CD4-positive, alpha-beta memory T cell (primary cell): Measurements from ENCODE around the gene KIAA0319L. TPM values are rescaled to one million over a fixed set of nuclear protein-coding genes. Genes with fewer than 3 reads are reported as not detected.

Source experiments
- CTCF ChIA-PET: fragments of 350-600 bp; sonication (Branson Sonifier 250); formaldehyde crosslinking; loops from one replicate; lab custom pipeline; 2021; ENCODE audit warnings: inconsistent platforms; ENCODE audit not compliant: partially characterized antibody; lab: Charles Lee
- POLR2A ChIA-PET: fragments of 350-600 bp; sonication (Branson Sonifier 250); formaldehyde crosslinking; loops from one replicate; lab custom pipeline; 2021; ENCODE audit not compliant: partially characterized antibody; lab: Charles Lee
- DNase-seq, 5 donors: peaks; one replicate each; pipeline versions ENCODE4 v3.0.0 to v3.0.0-alpha.2; 2020 to 2022; ENCODE audit warnings: mixed read lengths in 1 of 5
- H3K27ac ChIP-seq: one replicate; pipeline ENCODE4 v1.7.0; 2013; ENCODE audit warnings: low read depth, low read length
- H3K27me3 ChIP-seq: 2 replicates; pipeline ENCODE4 v1.7.0; 2013; ENCODE audit warnings: mild to moderate bottlenecking, low read length, moderate library complexity; ENCODE audit not compliant: insufficient read depth
- H3K36me3 ChIP-seq: 2 replicates; pipeline ENCODE4 v1.7.0; 2013; ENCODE audit warnings: mild to moderate bottlenecking, low read length, moderate library complexity; ENCODE audit not compliant: insufficient read depth
- H3K4me1 ChIP-seq: 2 replicates; pipeline ENCODE4 v1.7.0; 2013; ENCODE audit warnings: mild to moderate bottlenecking, low read length, moderate library complexity; ENCODE audit not compliant: insufficient read depth
- H3K4me3 ChIP-seq, 2 donors: one replicate each; pipeline ENCODE4 v1.7.0; 2013; ENCODE audit warnings: low read length in 2 of 2, mild to moderate bottlenecking in 1 of 2
- H3K9me3 ChIP-seq, 2 donors: one replicate each; pipeline ENCODE4 v1.7.0; 2013; ENCODE audit warnings: low read length in 2 of 2, control low read depth in 1 of 2; ENCODE audit not compliant: control insufficient read depth in 1 of 2
- H3K27ac Mint-ChIP-seq, 7 donors: one replicate each; pipeline ENCODE4 v1.8.0; 2020 to 2021; ENCODE audit warnings: mixed read lengths in 7 of 7, mild to moderate bottlenecking in 6 of 7, inconsistent platforms in 3 of 7, moderate library complexity in 3 of 7
- H3K27me3 Mint-ChIP-seq, 2 donors: one replicate each; pipeline ENCODE4 v1.8.0; 2020 to 2021; ENCODE audit warnings: mixed read lengths in 2 of 2
- H3K36me3 Mint-ChIP-seq, 2 donors: one replicate each; pipeline ENCODE4 v1.8.0; 2020 to 2021; ENCODE audit warnings: mixed read lengths in 2 of 2, inconsistent platforms in 1 of 2, mild to moderate bottlenecking in 1 of 2
- H3K4me1 Mint-ChIP-seq, 4 donors: one replicate each; pipeline ENCODE4 v1.8.0; 2020 to 2021; ENCODE audit warnings: mixed read lengths in 4 of 4, mild to moderate bottlenecking in 1 of 4
- H3K4me3 Mint-ChIP-seq, 8 donors: one replicate each; pipeline ENCODE4 v1.8.0; 2020 to 2021; ENCODE audit warnings: mixed read lengths in 8 of 8, mild to moderate bottlenecking in 7 of 8, moderate library complexity in 6 of 8, inconsistent platforms in 3 of 8
- H3K9me3 Mint-ChIP-seq, 8 donors: one replicate each; pipeline ENCODE4 v1.8.0; 2020 to 2021; ENCODE audit warnings: mixed read lengths in 8 of 8, mild to moderate bottlenecking in 5 of 8, inconsistent platforms in 3 of 8, moderate library complexity in 1 of 8
- intact Hi-C: fragments of 100-400 bp; cut with micrococcal nuclease; formaldehyde crosslinking; loops from one replicate; pipeline ENCODE4 v1.15.1; 2023
- polyA plus RNA-seq, 2 donors: library from polyadenylated mRNA; unstranded; fragments of 300-500 nt; fragmentation: Illumina TruSeq; gene quantifications; one replicate each; pipeline ENCODE4 v1.2.3, GENCODE V29; 2021
- total RNA-seq, 2 experiments: library from RNA; stranded (reverse); gene quantifications; one replicate each; pipeline ENCODE4 v1.2.3, GENCODE V29; 2021

The KIAA0319L gene
- total and polyA plus RNA-seq, 4 experiments from 2014 or later, result 12.7 to 82.9 (median 54.3) TPM

DNA sequence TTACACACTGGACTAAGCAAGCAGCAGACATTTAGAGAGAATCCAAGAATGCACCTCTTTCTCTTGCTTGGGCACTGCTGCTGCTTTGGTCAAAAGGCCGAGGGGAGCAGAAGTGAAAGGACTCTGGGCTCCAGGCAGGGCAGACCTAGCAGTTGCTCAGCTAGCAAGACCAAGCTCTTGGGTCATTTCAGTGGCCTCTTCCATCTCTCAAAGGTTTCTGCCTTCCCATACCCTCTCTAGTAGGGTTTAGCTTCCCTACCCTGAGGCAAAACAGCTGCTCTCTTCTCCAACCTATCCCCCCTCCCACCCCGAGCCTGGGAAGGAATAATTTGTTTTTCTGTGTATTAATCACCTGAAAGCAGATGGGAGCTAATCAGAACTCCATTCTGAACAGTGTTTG is 41.7 kb upstream of the KIAA0319L start:
- POLR2A ChIA-PET, result no interaction called here
- CTCF ChIA-PET, result no interaction called here
- Histone ChIP-seq H3K36me3 (peaks cover 25% of the 10 kb centered on the region), H3K4me3 (no peak overlapping the region), H3K4me1 (no peaks in the 10 kb centered on the region), H3K9me3 (no peaks in the 10 kb centered on the region), H3K27me3 (no peaks in the 10 kb centered on the region), H3K27ac (no peak overlapping the region)
- Mint-ChIP-seq H3K36me3 (peaks cover 23 to 32% of the 10 kb centered on the region in 2 donors), H3K27ac (peak overlapping the region in 3 of 7 donors; percentile 1 to 69 (median 26)), H3K4me1 (no peaks in the 10 kb centered on the region), H3K9me3 (no peaks in the 10 kb centered on the region), H3K4me3 (no peak overlapping the region), H3K27me3 (no peaks in the 10 kb centered on the region)
- DNase-seq, result no peak
- intact Hi-C loops, result no loop called here

DNA sequence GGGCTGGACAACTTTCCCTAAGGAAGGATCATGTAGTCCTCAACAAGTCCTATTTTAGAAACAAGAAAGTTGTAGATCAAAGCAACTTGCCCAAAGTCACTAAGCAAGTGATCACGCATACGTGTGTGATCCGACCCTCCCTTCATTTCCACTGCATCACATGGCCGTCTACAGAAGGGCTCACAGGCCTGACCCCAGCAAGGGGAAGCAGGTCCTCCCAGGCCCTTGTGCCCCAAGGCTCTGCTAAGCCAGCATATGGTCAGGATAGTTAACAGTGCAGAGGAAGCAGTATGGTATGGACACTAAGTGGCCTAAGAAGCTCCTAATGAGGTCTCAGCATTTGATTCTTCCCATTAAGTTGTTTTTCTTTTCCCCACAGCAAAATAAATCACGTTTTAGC is 40.7 kb upstream of the KIAA0319L start:
- no peak overlapping the region for H3K4me3 Mint-ChIP-seq
- H3K4me3 ChIP-seq, result no peak overlapping the region
- H3K36me3 Mint-ChIP-seq, result peaks cover 16 to 23% of the 10 kb centered on the region in 2 donors
- H3K4me1 Mint-ChIP-seq, result peaks cover 0 to 6% (median under 1%) of the 10 kb centered on the region in 4 donors
- peaks cover 16% of the 10 kb centered on the region for H3K36me3 ChIP-seq
- ChIA-PET CTCF (interaction anchor here (1.3 kb wide), 1 partner anchor 129 kb away, joined by 3 read pairs; no protein-coding TSS in a partner anchor), POLR2A (no interaction called here)
- intact Hi-C loops, result no loop called here
- no peak overlapping the region for H3K27ac Mint-ChIP-seq
- H3K9me3 Mint-ChIP-seq, result no peaks in the 10 kb centered on the region
- H3K27me3 Mint-ChIP-seq, result no peaks in the 10 kb centered on the region
- H3K27ac ChIP-seq, result no peak overlapping the region
- H3K27me3 ChIP-seq, result no peaks in the 10 kb centered on the region
- DNase-seq, result no peak
- H3K4me1 ChIP-seq, result peaks cover 6% of the 10 kb centered on the region
- H3K9me3 ChIP-seq, result no peaks in the 10 kb centered on the region

DNA sequence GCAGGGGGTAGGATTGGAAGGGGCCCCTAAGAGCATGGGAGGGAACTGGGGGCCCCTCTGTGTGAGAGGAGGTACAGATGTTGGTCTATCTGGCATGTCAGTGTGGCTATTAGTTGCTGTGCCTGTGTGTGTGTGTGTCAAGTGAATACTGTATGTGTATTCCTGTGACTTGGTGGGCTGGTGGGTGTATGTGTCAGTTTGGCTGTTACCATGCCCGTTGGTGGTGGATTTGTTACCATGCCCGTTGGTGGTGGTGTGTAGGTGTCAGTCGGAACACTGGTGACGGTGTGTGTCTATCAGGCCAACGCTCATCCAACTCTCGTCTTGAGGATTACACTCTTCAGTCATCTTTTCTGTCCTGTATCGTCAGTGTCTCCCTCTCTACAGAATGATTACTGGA is 38.5 kb upstream of the KIAA0319L start:
- no peaks in the 10 kb centered on the region for H3K27me3 ChIP-seq
- Mint-ChIP-seq H3K4me1 (peaks cover 0 to 9% (median 3%) of the 10 kb centered on the region in 4 donors), H3K27ac (peak overlapping the region in 4 of 7 donors; percentile 0 to 60 (median 42)), H3K9me3 (no peaks in the 10 kb centered on the region), H3K36me3 (peaks cover 14 to 17% of the 10 kb centered on the region in 2 donors), H3K4me3 (no peak overlapping the region), H3K27me3 (no peaks in the 10 kb centered on the region)
- intact Hi-C loops, result no loop called here
- H3K9me3 ChIP-seq, result no peaks in the 10 kb centered on the region
- no peak overlapping the region for H3K27ac ChIP-seq
- peaks cover 7% of the 10 kb centered on the region for H3K4me1 ChIP-seq
- ChIA-PET CTCF (no interaction called here), POLR2A (no interaction called here)
- peaks cover 7% of the 10 kb centered on the region for H3K36me3 ChIP-seq
- no peak overlapping the region for H3K4me3 ChIP-seq
- DNase-seq, result no peak

DNA sequence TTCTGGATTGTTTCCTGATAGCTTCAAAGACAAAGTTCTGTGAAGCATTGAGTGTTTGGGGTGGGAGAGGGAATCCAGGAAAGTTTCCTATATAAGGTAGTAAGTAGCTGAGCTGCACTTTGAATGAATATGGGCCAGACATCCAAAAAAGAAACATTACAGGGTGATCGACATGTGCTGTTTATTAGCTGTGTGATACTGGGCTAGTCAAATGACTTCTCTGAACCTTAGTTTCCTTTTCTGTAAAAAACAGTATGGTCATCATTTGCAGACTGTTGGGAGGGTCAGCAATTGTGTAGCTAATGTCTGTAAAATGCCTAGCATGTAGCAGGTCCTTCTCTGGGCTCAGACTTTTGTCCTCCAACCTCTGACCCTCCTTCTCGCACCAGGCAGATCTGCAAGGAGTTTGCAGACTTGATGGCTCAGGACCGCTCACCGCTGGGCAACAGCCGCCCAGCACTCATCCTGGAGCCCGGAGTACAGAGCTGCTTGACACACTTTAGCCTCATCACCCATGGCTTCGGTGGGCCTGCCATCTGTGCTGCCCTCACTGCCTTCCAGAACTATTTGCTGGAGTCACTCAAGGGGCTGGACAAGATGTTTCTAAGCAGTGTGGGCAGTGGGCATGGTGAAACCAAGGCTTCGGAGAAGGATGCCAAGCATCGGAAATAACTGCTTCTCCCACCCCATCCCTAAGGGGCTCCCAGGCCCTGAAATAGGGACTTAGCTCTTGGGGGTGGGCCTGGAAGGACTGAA is 37.0 kb upstream of the KIAA0319L start:
- no peak overlapping the region for H3K4me3 ChIP-seq
- no peaks in the 10 kb centered on the region for H3K9me3 ChIP-seq
- ChIA-PET CTCF (interaction anchor here (0.6 to 1.8 kb wide), 3 partner anchors 26 to 143 kb away, joined by 3 to 4 read pairs (median 3); no protein-coding TSS in a partner anchor), POLR2A (interaction anchor here (0.6 kb wide), 1 partner anchor 633 kb away, joined by 3 read pairs; no protein-coding TSS in a partner anchor)
- no peak overlapping the region for H3K27ac ChIP-seq
- Mint-ChIP-seq H3K4me3 (no peak overlapping the region), H3K27ac (peak overlapping the region in 4 of 7 donors; percentile 22 to 89 (median 30)), H3K27me3 (no peaks in the 10 kb centered on the region), H3K9me3 (no peaks in the 10 kb centered on the region), H3K36me3 (peaks cover 9 to 11% of the 10 kb centered on the region in 2 donors), H3K4me1 (peaks cover 2 to 9% (median 5%) of the 10 kb centered on the region in 4 donors)
- peaks cover 1% of the 10 kb centered on the region for H3K36me3 ChIP-seq
- no peak for DNase-seq
- peaks cover 7% of the 10 kb centered on the region for H3K4me1 ChIP-seq
- no peaks in the 10 kb centered on the region for H3K27me3 ChIP-seq
- intact Hi-C loops, result no loop called here

DNA sequence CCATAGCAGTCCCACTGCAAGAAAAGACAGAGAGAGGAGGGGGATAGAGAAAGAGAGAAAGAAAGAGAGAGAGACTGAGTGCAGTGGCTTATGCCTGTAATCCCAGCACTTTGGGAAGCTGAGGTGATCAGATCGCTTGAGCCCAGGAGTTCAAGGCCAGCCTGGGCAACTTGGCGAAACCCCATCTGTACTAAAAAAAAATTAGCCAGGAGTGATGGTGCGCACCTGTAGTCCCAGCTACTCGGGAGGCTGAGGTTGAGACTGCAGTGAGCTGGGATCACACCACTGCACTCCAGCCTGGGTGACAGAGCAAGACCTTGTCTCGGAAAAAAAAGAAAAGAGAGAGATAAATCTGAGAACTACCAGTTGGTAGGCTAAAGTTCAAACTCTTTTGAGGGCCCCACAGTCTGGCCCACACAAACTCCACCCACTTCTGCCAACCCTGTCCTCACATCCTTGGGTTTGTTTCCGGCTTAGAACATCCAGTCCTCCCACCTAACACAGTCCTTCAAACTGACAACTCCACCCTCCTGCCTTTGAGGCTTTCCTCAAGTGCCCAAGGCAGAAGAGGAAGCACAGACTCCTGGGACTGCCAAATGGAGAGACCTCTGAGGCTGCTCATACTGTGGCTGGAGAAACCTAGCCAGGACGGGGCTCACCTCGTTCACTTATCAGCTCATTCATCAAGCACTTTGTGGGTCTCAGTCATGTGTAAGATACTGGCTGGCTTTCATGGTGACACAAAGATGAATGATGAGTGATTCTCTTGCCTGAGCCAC is 36.0 kb upstream of the KIAA0319L start:
- Mint-ChIP-seq H3K27me3 (no peaks in the 10 kb centered on the region), H3K4me3 (peak overlapping the region in 1 of 8 donors; percentile 31), H3K9me3 (no peaks in the 10 kb centered on the region), H3K27ac (peak overlapping the region in 4 of 7 donors; percentile 6 to 43 (median 32)), H3K36me3 (peaks cover 8% of the 10 kb centered on the region in 2 donors), H3K4me1 (peaks cover 2 to 9% (median 7%) of the 10 kb centered on the region in 4 donors)
- Histone ChIP-seq H3K4me1 (peaks cover 7% of the 10 kb centered on the region), H3K27ac (no peak overlapping the region), H3K27me3 (no peaks in the 10 kb centered on the region), H3K36me3 (no peaks in the 10 kb centered on the region), H3K4me3 (no peak overlapping the region), H3K9me3 (no peaks in the 10 kb centered on the region)
- DNase-seq, result no peak
- intact Hi-C loops, result no loop called here
- ChIA-PET POLR2A (interaction anchor here (0.6 kb wide), 1 partner anchor 632 kb away, joined by 3 read pairs; no protein-coding TSS in a partner anchor), CTCF (interaction anchor here (1.1 to 1.8 kb wide), 2 partner anchors 25 to 122 kb away, joined by 3 to 4 read pairs; no protein-coding TSS in a partner anchor)

DNA sequence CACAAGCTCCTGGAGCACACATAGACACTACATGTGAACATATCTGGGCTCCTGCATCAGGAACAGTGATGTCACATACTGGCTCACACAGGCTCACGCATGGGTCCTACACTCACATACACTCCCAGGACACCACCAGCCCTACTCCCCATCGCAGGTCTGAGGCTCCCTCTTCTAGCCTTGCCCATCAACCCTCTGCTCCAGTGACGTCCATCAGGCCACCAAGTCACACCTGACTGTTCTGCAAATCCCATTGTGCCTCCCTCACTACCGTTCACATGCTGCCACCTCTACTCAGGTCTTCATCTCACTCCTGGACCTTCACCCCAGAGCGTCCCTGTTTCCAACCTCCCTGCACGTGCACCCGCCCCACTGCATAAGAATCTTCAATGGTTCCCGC is 34.0 kb upstream of the KIAA0319L start:
- intact Hi-C loops, result no loop called here
- Mint-ChIP-seq H3K4me1 (peaks cover 2 to 9% (median 7%) of the 10 kb centered on the region in 4 donors), H3K27ac (peak overlapping the region in 1 of 7 donors; percentile 34), H3K36me3 (peaks cover 5 to 6% of the 10 kb centered on the region in 2 donors), H3K4me3 (no peak overlapping the region), H3K27me3 (no peaks in the 10 kb centered on the region), H3K9me3 (no peaks in the 10 kb centered on the region)
- no peak overlapping the region for H3K4me3 ChIP-seq
- CTCF ChIA-PET, result no interaction called here
- POLR2A ChIA-PET, result no interaction called here
- H3K9me3 ChIP-seq, result no peaks in the 10 kb centered on the region
- no peak for DNase-seq
- peaks cover 7% of the 10 kb centered on the region for H3K4me1 ChIP-seq
- no peak overlapping the region for H3K27ac ChIP-seq
- H3K27me3 ChIP-seq, result no peaks in the 10 kb centered on the region
- no peaks in the 10 kb centered on the region for H3K36me3 ChIP-seq
